H9 (cell line): Measurements from ENCODE around the gene IL1R2. TPM values are rescaled to one million over a fixed set of nuclear protein-coding genes. Genes with fewer than 3 reads are reported as not detected.

Source experiments
- DNase-seq: peaks from one replicate; pipeline ENCODE4 v3.0.0-alpha.2; 2017
- H2AFZ ChIP-seq: one replicate; pipeline ENCODE4 v1.6.1; 2013; ENCODE audit warnings: mild to moderate bottlenecking, low read length, control low read depth, moderate library complexity
- H2AK5ac ChIP-seq: 2 replicates; pipeline ENCODE4 v1.6.1; 2013; ENCODE audit warnings: low read length, control low read depth, mixed read lengths; ENCODE audit not compliant: insufficient read length
- H2BK120ac ChIP-seq: one replicate; pipeline ENCODE4 v1.6.1; 2013; ENCODE audit warnings: low read depth, mild to moderate bottlenecking, low read length, control low read depth, inconsistent platforms; ENCODE audit not compliant: poor library complexity, severe bottlenecking
- H2BK12ac ChIP-seq: 2 replicates; pipeline ENCODE4 v1.6.1; 2013; ENCODE audit warnings: low read length, control low read depth, mixed read lengths, low read depth; ENCODE audit not compliant: insufficient read length
- H2BK15ac ChIP-seq: 2 replicates; pipeline ENCODE4 v1.6.1; 2013; ENCODE audit warnings: low read depth, low read length, control low read depth
- H2BK20ac ChIP-seq: one replicate; pipeline ENCODE4 v1.6.1; 2013; ENCODE audit warnings: low read depth, mild to moderate bottlenecking, low read length, control low read depth, inconsistent platforms; ENCODE audit not compliant: poor library complexity, severe bottlenecking
- H2BK5ac ChIP-seq: 2 replicates; pipeline ENCODE4 v1.6.1; 2013; ENCODE audit warnings: low read length, control low read depth, mixed read lengths; ENCODE audit not compliant: insufficient read length
- H3K14ac ChIP-seq: 2 replicates; pipeline ENCODE4 v1.6.1; 2013; ENCODE audit warnings: low read length, control low read depth; ENCODE audit not compliant: insufficient read depth
- H3K18ac ChIP-seq: 2 replicates; pipeline ENCODE4 v1.6.1; 2013; ENCODE audit warnings: low read depth, mild to moderate bottlenecking, mixed read lengths, low read length, control low read depth; ENCODE audit not compliant: insufficient read length
- H3K23ac ChIP-seq: 2 replicates; pipeline ENCODE4 v1.6.1; 2013; ENCODE audit warnings: low read length, control low read depth, mixed read lengths, low read depth; ENCODE audit not compliant: insufficient read length
- H3K23me2 ChIP-seq: 2 replicates; pipeline ENCODE4 v1.6.1; 2013; ENCODE audit warnings: low read depth, mild to moderate bottlenecking, mixed read lengths, low read length, control low read depth; ENCODE audit not compliant: insufficient read length, poor library complexity, severe bottlenecking
- H3K27ac ChIP-seq: 2 replicates; pipeline ENCODE4 v1.5.1; 2013; ENCODE audit warnings: low read length, control low read depth, mixed read lengths, low read depth; ENCODE audit not compliant: insufficient read length
- H3K27me3 ChIP-seq: 2 replicates; pipeline ENCODE4 v1.6.1; 2013; ENCODE audit warnings: low read length, control low read depth, inconsistent platforms; ENCODE audit not compliant: insufficient read depth
- H3K4ac ChIP-seq: 2 replicates; pipeline ENCODE4 v1.6.1; 2013; ENCODE audit warnings: low read depth, mild to moderate bottlenecking, control low read depth, inconsistent platforms, low read length, moderate library complexity
- H3K4me1 ChIP-seq: 2 replicates; pipeline ENCODE4 v1.6.1; 2013; ENCODE audit warnings: low read length, control low read depth, inconsistent platforms; ENCODE audit not compliant: insufficient read depth
- H3K4me2 ChIP-seq: 2 replicates; pipeline ENCODE4 v1.6.1; 2013; ENCODE audit warnings: low read length, control low read depth, mixed read lengths; ENCODE audit not compliant: insufficient read length, insufficient read depth
- H3K56ac ChIP-seq: 2 replicates; pipeline ENCODE4 v1.6.1; 2013; ENCODE audit warnings: low read depth, mild to moderate bottlenecking, mixed read lengths, low read length, control low read depth; ENCODE audit not compliant: insufficient read length
- H3K79me1 ChIP-seq: 2 replicates; pipeline ENCODE4 v1.6.1; 2013; ENCODE audit warnings: low read depth, mild to moderate bottlenecking, moderate library complexity, low read length, control low read depth, inconsistent platforms; ENCODE audit not compliant: insufficient read depth, poor library complexity, severe bottlenecking
- H3K79me2 ChIP-seq: 2 replicates; pipeline ENCODE4 v1.6.1; 2013; ENCODE audit warnings: low read length, control low read depth, inconsistent platforms; ENCODE audit not compliant: insufficient read depth
- H3K9ac ChIP-seq: 2 replicates; pipeline ENCODE4 v1.6.1; 2013; ENCODE audit warnings: low read length, control low read depth, mixed read lengths; ENCODE audit not compliant: insufficient read length; ENCODE audit errors: extremely low read depth
- H3K9me3 ChIP-seq: one replicate; pipeline ENCODE4 v1.6.1; 2013; ENCODE audit warnings: low read depth, low read length, inconsistent platforms; ENCODE audit not compliant: control insufficient read depth
- H3T11ph ChIP-seq: one replicate; pipeline ENCODE4 v1.6.1; 2013; ENCODE audit warnings: mild to moderate bottlenecking, low read length, control low read depth, inconsistent platforms
- H4K20me1 ChIP-seq: one replicate; pipeline ENCODE4 v1.6.1; 2013; ENCODE audit not compliant: control insufficient read depth, insufficient read length, insufficient read depth
- H4K5ac ChIP-seq: 2 replicates; pipeline ENCODE4 v1.6.1; 2013; ENCODE audit warnings: low read depth, mild to moderate bottlenecking, mixed read lengths, low read length, control low read depth; ENCODE audit not compliant: insufficient read length
- H4K8ac ChIP-seq: replicated peaks from 2 replicates; pipeline ENCODE4 v1.6.1; 2013; ENCODE audit warnings: low read length, control low read depth, mixed read lengths, low read depth; ENCODE audit not compliant: insufficient read length
- H4K91ac ChIP-seq: 2 replicates; pipeline ENCODE4 v1.6.1; 2013; ENCODE audit warnings: low read depth, mild to moderate bottlenecking, moderate library complexity, mixed read lengths, low read length, control low read depth; ENCODE audit not compliant: insufficient read length
- H3K27ac Mint-ChIP-seq, 3 experiments: 2 replicates in 2 of 3; 3 replicates in 1 of 3; pipeline ENCODE4 v1.8.0; 2020 to 2021; ENCODE audit warnings: mixed read lengths in 3 of 3, mild to moderate bottlenecking in 1 of 3, moderate library complexity in 1 of 3
- H3K27me3 Mint-ChIP-seq: 2 replicates; pipeline ENCODE4 v1.8.0; 2021; ENCODE audit warnings: low read depth, mild to moderate bottlenecking, moderate library complexity, mixed read lengths
- H3K36me3 Mint-ChIP-seq, 3 experiments: 2 replicates in 2 of 3; 3 replicates in 1 of 3; pipeline ENCODE4 v1.8.0; 2020 to 2021; ENCODE audit warnings: low read depth in 3 of 3, mixed read lengths in 3 of 3; ENCODE audit not compliant: insufficient read depth in 1 of 3
- H3K4me1 Mint-ChIP-seq, 2 experiments: 2 replicates each; pipeline ENCODE4 v1.8.0; 2020; ENCODE audit warnings: mixed read lengths in 2 of 2
- H3K4me3 Mint-ChIP-seq, 2 experiments: 2 replicates in 1 of 2; 3 replicates in 1 of 2; pipeline ENCODE4 v1.8.0; 2020 to 2021; ENCODE audit warnings: mild to moderate bottlenecking in 2 of 2, mixed read lengths in 2 of 2, moderate library complexity in 1 of 2
- H3K9me3 Mint-ChIP-seq, 2 experiments: 2 replicates in 1 of 2; 3 replicates in 1 of 2; pipeline ENCODE4 v1.8.0; 2020; ENCODE audit warnings: mild to moderate bottlenecking in 2 of 2, mixed read lengths in 2 of 2, moderate library complexity in 1 of 2
- WGBS: extraction: QIAGEN DNeasy Blood & Tissue Kit; methylation state at CpG from one replicate; pipeline ENCODE4 v1.1.7; 2013; ENCODE audit warnings: missing lambda C conversion rate, low lambda C conversion rate, mixed read lengths; ENCODE audit not compliant: insufficient read length; ENCODE audit errors: extremely low coverage; 5-methylcytosine and 5-hydroxymethylcytosine counted together
- total RNA-seq: library from RNA; stranded (reverse); gene quantifications from 2 replicates; pipeline ENCODE4 v1.2.1, GENCODE V29; 2021
- TF ChIP-seq, protein P1 (sequence below): fragments of 200-600 bp; sonication (generic); conservative IDR thresholded peaks from 3 replicates; pipeline ENCODE4 v1.8.0; 2021; ENCODE audit warnings: antibody characterized with exemption, mild to moderate bottlenecking

Gene IL1R2
- total RNA-seq, 1 experiment from 2014 or later = not detected

- Histone ChIP-seq H3T11ph (no peak overlapping the region), H3K56ac (no peak overlapping the region), H2BK5ac (no peak overlapping the region), H4K91ac (no peak overlapping the region), H3K27me3 (no peaks in the 10 kb centered on the region), H3K79me1 (no peaks in the 10 kb centered on the region), H3K79me2 (no peaks in the 10 kb centered on the region), H2BK15ac (no peak overlapping the region), H4K5ac (no peak overlapping the region), H3K23ac (no peak overlapping the region), H3K23me2 (no peaks in the 10 kb centered on the region), H3K4ac (no peak overlapping the region), H2AK5ac (no peak overlapping the region), H3K27ac (no peak overlapping the region), H3K14ac (no peak overlapping the region), H3K18ac (no peak overlapping the region), H2BK12ac (no peak overlapping the region), H2BK20ac (no peak overlapping the region), H3K4me2 (no peak overlapping the region), H4K8ac (no peak overlapping the region), H3K9ac (no peak overlapping the region), H2BK120ac (no peak overlapping the region), H4K20me1 (no peaks in the 10 kb centered on the region), H2AFZ (no peak overlapping the region), H3K4me1 (no peaks in the 10 kb centered on the region), H3K9me3 (no peaks in the 10 kb centered on the region)
- no peak for DNase-seq
- H3K9me3 Mint-ChIP-seq = no peaks in the 10 kb centered on the region
- H3K27ac Mint-ChIP-seq = no peak overlapping the region
- no peak overlapping the region for H3K4me3 Mint-ChIP-seq
- peaks cover 2% of the 10 kb centered on the region for H3K27me3 Mint-ChIP-seq
- TF ChIP-seq, protein P1, sequence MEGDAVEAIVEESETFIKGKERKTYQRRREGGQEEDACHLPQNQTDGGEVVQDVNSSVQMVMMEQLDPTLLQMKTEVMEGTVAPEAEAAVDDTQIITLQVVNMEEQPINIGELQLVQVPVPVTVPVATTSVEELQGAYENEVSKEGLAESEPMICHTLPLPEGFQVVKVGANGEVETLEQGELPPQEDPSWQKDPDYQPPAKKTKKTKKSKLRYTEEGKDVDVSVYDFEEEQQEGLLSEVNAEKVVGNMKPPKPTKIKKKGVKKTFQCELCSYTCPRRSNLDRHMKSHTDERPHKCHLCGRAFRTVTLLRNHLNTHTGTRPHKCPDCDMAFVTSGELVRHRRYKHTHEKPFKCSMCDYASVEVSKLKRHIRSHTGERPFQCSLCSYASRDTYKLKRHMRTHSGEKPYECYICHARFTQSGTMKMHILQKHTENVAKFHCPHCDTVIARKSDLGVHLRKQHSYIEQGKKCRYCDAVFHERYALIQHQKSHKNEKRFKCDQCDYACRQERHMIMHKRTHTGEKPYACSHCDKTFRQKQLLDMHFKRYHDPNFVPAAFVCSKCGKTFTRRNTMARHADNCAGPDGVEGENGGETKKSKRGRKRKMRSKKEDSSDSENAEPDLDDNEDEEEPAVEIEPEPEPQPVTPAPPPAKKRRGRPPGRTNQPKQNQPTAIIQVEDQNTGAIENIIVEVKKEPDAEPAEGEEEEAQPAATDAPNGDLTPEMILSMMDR = no peak
- WGBS = no CpG with 5 or more reads among the region's 8 CpGs
- H3K36me3 Mint-ChIP-seq = no peaks in the 10 kb centered on the region
- H3K4me1 Mint-ChIP-seq = no peaks in the 10 kb centered on the region
Observed at GRCh38 chr2:102027036-102027980, 35.5 kb downstream of the IL1R2 start.
